Renal cortex interstitium (tissue), 11 donors: ENCODE measurements around the gene PC. TPM values are rescaled to one million over a fixed set of nuclear protein-coding genes. Genes with fewer than 3 reads are reported as not detected.
A peak's percentile ranks its signal among the peaks of the same experiment; 100 is the strongest.

Experiments used
- DNase-seq, 11 donors: peaks; one replicate each; pipeline ENCODE4 v3.0.0-alpha.2; 2013; ENCODE audit warnings: low read depth in 9 of 11, low spot score in 4 of 11; ENCODE audit errors: extremely low read depth in 1 of 11
- polyA plus RNA-seq, 3 donors: library from polyadenylated mRNA; unstranded; fragments of 120-200 nt; gene quantifications; one replicate each; pipeline ENCODE4 v1.2.1, GENCODE V29; 2013; ENCODE audit not compliant: insufficient read length in 3 of 3

PC gene
- polyA plus RNA-seq, 3 donors = 39.6 to 53.8 (median 51.7) TPM

- DNase-seq = no peak
These were observed 54.1 kb downstream of the PC start for GRCh38 chr11:66904055-66904454.

DNA sequence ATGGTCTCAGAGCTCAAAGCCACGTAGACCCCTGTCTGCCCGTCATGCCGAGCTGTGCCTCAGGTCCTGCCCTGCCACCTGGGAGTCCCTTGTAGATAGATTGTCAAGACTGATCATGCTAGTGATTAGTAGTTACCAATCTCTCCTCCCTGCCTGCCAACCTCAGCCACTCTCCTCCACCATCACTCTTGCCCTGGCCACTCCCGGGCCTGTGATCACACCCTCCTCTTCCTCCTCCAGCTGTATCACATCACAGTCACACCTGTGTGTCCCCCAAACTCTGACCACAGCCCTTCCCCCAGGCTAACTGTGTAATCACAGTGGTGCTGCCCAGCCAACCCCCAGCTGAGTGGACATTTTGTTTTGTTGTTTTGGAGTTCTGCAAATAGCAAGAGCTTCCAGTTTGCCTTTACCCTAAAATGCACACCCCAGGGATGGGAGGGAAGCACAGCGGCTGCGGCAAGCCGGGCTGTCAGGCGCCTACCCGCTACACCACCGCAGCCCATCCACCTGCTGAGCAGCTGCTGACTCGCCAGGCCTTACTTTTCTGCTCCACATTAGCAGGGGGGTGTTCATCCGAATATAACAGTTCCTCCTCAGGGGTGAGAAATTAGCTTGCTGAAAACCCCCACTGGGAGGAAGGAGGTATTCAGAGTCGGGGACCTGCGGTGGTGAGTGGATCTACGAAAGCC, 55.6 kb downstream of the PC start:
- no peak for DNase-seq

GRCh38 chr11:66901964-66902390, 56.2 kb downstream of the PC start:
- DNase-seq = no peak

- DNase-seq = no peak
These were observed 64.0 kb downstream of the PC start for GRCh38 chr11:66894141-66894540.

DNA sequence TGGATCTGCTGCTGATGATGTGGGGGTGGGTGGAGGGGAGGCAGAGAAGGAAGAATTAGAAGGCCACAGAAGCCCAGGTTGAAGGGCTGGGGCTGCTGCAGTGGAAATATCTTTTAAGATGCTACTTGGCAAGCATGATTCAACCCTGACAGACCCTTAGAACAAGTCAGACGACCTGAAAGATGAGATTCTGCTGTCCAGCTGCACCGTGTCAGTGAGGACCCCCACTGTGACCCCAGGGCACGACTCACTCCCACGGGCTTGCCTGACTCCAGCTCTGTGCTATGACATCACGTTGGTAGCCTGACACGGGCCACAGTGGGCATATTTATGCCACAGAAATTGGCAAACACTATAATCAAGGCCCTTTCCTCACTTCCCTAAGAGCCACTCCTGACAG, 65.3 kb downstream of the PC start:
- no peak for DNase-seq

GRCh38 chr11:66891851-66892660, 66.1 kb downstream of the PC start:
- DNase-seq = no peak

DNA sequence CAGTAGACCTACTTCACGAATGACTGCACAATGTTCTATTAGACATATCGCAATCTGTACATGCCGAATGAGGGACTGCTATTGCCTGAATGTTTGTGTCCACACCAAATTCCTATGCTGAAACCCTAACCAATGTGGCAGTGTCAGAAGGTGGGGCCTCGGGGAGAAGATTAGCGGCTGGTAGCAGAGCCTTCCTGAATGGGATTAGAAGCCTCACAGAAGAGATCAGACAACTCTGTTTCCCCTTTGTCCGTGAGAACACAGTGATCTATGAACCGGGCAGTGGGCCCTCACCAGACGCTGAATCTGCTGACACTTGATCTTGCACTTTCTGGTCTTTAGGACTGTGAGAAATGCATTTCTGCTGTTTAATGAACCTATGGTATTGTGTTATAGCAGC, 68.2 kb downstream of the PC start:
- no peak for DNase-seq

- no peak for DNase-seq
These were observed 69.9 kb downstream of the PC start for GRCh38 chr11:66888282-66888681.

GRCh38 chr11:66887526-66887925, 70.7 kb downstream of the PC start:
- no peak for DNase-seq

DNA sequence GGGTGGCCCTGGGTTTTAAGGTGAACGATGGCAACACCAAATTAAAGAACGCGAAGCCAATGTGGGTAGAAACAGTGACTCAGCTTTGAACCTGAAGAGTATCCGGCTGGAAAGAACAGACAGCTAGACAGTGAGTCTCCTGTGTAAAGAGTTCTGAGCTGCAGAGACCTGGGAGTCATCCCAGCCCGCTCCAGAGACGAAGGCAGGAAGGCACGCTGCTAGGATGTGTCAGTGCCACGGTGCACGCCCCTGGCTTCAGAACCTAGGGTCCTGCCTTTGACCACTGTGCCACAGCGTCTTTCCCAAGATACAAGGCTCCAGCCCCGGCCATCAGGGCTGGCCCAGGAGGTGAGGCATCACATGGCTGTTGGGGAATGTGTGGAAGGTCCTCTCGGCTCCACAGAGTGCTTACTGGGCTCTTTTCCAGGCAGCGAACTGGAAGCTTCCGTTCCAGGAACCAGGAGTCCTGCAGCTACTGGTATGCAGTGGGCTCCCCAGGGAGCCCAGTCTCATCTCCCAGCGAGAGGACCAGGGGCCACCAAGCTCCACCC, 71.4 kb downstream of the PC start:
- no peak for DNase-seq

DNA sequence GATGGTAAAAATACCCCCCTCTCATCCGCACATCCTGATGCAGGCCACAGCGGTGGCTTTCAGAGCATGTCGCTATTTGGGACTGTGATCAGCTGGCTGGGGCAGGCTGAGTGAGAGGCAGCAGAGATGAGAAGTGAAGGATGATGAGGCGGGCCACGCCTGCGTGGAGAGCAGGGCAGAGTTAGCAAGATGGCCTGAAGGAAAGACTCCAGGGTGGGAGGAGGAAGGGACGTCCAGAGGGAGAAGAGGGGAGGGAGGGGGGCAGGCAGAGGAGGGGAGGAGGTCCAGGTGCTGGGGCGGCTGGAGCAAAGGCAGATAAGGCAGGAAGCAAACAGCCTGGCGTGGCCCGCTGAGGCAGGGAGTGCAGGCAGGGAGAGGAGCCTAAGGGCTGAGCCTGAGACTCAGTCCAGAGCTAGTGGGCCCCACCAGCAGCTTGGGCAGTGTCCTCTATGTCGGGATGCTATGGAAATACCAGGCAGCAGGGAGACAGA, 72.2 kb downstream of the PC start:
- DNase-seq = no peak

DNA sequence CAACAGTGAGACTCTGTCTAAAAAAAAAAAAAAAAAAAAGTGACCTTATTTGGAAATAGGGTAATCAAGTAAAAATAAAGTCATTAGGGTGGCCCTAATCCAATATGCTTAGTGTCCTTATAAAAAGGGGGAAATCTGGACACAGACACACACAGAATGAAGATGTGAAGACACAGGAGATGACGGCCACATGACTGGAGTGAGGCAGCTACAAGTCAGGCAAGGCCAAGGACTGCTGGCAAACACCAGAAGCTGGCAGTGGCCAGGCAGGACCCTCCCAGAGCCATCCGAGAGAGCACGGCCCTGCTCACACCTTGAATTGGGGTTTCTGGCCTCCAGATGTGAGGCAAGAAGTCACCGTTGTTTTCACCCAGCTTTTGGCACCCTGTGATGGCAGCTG, 72.7 kb downstream of the PC start:
- DNase-seq = no peak

DNA sequence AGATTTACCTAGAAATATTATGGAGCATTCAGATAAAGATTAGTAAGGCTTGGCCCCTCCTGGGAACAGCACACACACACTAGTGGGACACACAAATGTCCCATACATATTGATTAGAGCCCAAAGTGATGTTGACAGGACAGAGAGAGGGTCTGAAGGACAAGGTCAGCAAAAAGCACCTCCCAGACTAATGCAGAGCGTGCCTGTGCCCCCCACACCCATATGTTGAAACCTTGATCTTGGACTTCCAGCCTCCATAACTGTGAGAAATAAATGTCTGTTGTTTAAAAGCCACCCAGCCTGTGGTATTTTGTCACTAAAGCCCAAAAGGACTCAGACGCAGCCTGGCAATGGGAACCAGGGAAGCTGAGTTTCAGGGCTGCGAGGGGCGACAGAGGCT, 73.7 kb downstream of the PC start:
- DNase-seq = no peak

DNA sequence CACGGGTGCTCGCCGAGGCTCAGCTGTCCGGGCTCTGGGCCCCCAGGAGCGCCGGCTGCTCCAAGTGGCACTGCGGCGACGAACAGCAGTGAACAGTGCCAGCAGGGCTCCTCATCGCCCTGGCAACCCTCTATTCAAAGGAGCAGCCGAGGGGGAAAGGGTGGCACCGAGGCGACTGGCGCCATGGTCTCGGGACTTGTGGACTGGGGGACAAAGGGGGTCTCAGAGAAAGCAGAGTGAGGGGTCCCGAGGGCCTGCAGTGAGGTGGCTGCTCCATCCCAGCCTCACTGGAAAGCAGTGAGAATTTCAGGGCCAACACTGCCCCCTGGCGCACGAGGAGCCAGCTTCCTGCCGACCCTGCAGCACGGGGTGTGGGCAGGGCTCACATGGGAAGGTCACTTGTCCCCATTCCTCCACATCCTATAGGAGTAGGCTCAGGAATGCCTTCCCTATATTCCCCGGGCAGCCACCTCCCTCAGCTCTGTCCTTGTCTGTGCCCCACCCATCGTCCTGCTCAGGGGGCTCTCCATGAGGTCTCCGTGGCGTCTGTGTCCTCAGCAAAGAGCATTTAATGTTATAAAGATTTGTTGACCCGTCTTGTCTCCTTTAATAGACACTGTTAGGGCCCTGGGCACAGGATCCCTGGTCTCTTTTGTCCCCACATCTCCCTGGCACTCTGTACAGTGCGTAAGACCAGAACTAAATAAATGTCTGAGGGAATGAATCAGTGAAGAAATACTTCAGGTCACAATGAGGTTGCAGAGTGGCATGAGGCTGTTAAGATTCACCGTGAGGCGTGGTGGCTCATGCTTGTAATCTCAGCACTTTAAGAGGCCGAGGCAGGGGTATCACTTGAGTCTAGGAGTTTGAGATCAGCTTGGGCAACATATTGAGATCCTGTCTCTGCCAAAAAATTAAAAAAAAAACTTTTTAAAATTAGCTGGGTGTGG, 74.9 kb downstream of the PC start:
- DNase-seq = no peak

DNA sequence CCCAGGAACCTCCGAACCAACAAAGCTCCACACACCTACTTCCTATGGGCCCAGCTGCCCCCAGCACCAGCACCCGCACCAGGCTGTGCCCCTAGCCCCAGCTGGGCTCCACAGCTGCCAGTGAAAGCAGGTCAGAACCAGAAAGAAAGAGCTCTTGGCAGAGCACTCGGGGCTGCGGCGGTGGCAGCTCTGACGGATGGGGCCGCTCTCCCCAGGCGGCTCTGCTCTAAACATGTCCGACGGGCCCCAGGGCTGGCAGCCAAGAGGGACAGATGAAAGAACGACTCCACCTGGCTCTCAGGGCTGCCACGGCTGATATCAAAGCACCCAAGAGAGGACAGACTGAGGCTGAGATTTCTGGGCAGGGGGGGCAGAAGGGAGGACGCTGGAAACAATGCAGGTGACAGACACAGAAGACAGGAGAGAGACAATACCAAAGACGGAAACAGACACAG, 75.6 kb downstream of the PC start:
- DNase-seq = no peak

GRCh38 chr11:66881927-66882452, 76.2 kb downstream of the PC start:
- no peak for DNase-seq

DNA sequence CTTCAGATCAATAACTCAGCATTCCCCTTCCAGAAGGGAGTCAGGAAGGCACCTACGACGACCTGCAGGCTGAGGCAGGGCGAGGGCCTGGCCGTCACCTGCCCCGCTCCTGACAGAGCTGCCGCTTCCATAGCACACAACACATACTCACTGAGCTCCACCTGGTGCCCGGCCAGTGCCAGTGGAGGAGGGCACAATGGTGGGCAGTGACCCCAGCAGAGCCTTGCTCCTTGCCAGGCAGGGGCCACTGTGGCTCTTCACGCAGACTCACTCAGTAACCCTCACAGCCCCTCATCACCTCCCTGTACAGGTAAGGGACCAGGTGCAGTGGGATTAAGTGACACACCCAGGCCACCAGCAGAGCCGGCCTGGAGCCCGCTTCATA, 76.7 kb downstream of the PC start:
- DNase-seq = no peak

DNA sequence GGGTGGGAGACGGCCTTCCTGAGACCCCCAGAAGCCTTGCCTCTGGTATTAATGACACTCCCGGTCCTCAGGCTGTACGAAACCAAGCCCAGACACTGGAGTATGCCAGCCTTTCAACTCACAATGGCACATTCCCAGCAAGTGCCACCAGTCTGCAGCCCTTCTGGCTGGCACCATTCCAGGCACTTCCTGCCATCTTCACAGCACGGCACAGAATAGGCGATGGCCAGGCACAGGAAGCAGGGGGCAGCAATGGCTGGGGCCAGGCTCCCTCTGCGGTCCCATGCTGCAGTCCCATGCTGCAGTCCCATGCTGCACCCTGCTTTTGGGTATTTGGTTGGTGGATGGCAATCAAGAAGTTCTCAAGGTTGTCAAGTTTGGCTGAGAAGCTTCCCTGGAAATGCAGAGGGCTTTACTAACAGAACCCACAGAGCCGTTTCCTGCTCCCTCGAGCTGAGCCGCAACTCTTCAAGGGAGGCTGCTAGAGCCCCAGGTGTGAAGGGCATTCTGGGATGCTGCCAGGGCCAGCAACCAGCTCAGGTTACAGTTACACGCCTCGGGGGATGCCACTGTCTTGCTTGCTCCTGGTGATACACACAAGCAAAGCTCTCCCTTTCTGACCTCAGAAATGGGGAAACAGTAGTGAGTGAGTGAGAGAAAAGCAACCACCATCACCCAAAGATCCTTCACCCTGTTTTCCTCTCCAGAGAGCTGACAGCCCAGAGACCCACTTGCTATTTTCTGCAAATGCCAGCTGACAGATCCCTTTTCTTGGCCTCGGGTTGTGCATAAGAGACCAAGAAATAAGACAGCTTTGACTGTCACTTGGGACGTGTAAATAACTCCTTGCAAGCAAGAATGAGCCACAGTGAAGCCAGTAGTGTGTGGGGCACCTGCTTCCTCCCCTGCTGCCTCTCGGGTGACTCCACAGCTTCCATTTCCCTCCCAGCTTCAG, 77.4 kb downstream of the PC start:
- DNase-seq = peak in 1 of 11 donors; percentile 66
